ENCODE data around the gene BEST2.
A peak's percentile ranks its signal among the peaks of the same experiment; 100 is the strongest.

BEST2 gene

GRCh38 chr19:12731337-12731736 is 20.3 kb upstream of the BEST2 start:
- DNase-seq: no peak

DNA sequence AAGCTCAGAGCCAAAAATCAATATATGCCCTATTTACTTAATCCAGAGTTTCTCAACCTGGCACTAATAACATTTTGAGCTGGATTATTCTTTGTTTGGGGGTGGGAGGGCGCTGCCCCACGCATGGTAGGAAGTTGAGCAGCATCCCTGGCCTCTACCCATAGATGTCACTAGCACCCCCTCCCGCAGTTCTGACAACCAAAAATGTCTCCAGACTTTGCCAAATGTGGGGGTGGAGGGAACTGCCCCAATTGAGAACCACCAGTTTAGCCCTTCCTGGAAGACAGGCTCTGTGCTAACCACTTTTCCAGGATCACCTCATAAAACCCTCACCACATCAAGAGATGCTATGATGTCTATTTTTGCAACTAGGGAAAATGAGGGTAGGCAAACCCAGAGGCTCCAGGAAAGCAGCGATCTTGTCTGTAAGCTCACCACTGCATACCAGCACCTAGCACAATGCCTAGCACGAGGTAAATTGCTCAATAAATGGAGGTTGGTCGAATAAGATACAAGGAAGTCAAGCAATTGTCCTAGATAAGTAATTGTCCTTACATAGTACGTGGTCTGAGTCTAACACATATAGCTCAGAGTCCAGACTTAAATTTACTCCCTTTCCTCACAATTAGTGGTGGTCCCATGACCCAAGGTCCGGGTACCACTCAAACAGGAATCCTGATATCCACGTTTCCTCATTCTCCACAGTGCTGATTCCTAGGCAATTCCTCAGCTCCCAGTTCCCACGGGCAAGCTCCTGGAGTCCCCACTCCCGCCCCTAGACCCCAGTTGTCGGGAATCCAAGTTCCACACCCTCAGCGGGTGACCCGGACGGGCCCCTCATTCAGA is 18.0 kb upstream of the BEST2 start:
- DNase-seq: peak; percentile 3 to 14

- peak; percentile 56 to 96 for DNase-seq
Observed at GRCh38 chr19:12736995-12737834, 14.4 kb upstream of the BEST2 start, which contains the start of gene GET3. GET3 (plus strand) TSS chr19:12737497; CDS start chr19:12737506, 9 bp downstream.

DNA sequence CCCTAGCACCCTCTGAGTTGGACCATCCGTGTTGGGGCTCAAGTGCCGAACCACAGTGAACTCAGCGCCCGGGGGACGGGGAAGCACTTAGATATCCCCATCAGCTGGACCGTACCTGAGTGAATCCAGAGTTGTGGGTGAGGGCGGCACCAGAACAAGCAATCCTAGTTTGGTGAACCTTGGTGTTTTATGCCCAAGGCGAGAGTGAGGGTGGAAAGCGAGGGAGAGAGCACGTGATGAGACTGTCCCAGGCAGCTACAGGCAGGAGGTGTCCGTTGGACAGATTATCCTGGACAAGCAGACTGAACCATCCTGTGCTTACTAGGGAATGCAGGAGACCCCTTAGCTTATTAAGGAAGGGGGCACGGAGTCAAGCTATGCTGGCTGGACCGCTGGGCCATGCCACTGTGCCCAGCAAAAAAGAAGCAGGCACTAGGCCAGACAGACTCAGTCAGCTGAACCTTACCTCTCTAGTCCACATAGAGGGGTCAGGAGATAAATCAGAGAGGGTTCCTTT is 13.7 kb upstream of the BEST2 start:
- DNase-seq: no peak

- no peak for DNase-seq
Observed at GRCh38 chr19:12745166-12745897, 6.3 kb upstream of the BEST2 start.

DNA sequence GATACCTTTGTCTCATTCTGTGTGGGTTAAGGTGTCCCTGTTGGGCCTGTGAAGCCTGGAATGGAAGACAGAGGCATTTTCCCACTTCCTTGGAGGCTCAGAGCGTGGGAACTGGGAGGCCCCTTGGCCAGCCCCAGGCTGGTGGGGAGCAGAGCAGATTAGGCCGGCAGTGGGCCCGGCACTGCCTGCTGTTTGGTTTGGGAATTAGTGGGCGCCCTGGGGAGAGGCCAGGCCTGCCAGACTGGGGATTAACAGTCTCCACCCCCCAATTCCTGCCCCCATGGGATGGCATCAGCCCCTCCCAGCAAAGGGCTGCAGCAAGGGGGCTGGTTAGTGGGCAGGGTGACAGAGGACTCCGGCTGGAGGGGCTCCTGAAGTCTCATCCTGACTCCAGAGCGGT is 3.1 kb upstream of the BEST2 start:
- no peak for DNase-seq

GRCh38 chr19:12749938-12750521 is 1.6 kb upstream of the BEST2 start:
- no peak for DNase-seq

- no peak for DNase-seq
Observed at GRCh38 chr19:12750851-12751250, 740 bp upstream of the BEST2 start.

DNA sequence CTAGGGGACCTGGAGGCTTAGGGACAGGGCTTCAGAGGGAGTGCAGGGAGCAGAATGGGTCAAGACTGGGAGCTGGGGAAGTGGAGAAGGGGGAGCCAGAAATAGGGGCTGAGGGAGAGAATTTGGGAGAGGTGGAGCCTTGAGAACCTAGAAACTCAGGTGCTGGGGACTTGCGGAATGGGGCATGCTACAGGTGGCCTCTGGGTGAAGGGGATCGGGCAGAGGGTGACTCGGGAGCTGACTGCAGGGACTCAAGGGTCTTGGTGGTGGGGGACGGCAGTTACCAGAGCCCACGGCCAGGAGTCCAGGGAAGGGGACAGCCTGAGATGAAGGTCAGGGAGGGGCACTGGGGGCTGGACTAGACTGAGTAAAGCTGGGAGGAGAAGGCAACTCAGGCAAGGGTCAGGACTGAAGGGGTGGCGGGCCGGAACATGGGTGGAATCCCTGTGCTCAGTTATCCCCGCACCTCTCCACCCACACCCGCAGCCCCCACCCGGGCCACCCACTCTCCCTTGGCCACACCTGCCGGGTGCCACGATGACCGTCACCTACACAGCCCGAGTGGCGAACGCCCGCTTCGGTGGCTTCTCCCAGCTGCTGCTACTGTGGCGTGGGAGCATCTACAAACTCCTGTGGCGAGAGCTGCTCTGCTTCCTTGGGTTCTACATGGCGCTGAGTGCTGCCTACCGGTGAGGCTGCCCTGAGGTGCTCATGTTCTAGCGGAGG is 628 bp downstream of the BEST2 start:
- no peak for DNase-seq

- DNase-seq: no peak
Observed at GRCh38 chr19:12754465-12755196, 3.0 kb downstream of the BEST2 start.

GRCh38 chr19:12756150-12756883 is 4.7 kb downstream of the BEST2 start:
- DNase-seq: no peak

DNA sequence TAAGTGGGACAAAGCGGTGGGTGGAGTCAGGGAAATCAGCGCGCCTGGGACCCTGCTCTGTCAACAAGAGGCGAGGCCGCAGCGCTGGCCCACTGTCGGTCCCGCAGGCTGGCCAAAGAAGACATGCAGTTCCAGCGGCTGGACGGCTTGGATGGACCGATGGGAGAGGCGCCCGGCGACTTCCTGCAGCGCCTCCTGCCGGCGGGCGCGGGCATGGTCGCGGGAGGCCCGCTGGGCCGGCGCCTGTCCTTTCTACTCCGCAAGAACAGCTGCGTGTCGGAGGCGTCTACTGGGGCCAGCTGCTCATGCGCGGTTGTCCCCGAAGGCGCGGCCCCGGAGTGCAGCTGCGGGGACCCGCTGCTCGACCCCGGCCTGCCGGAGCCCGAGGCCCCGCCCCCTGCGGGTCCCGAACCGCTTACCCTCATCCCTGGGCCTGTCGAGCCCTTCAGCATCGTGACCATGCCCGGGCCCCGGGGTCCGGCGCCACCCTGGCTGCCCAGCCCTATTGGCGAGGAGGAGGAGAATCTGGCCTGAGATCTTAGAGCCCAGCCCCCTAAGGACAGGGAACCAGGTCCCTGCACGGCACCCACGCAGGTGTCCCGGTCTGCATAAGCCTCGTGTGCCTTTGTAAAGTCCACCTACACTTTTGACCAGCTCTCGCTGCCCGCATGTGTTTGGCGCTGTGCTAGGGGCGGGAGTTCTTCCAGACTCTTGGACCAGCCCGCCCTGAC is 6.1 kb downstream of the BEST2 start:
- DNase-seq: peak; percentile 25 to 58

- no peak for DNase-seq
Observed at GRCh38 chr19:12759686-12760085, 8.1 kb downstream of the BEST2 start.

GRCh38 chr19:12763100-12763499 is 11.5 kb downstream of the BEST2 start:
- DNase-seq: no peak

DNA sequence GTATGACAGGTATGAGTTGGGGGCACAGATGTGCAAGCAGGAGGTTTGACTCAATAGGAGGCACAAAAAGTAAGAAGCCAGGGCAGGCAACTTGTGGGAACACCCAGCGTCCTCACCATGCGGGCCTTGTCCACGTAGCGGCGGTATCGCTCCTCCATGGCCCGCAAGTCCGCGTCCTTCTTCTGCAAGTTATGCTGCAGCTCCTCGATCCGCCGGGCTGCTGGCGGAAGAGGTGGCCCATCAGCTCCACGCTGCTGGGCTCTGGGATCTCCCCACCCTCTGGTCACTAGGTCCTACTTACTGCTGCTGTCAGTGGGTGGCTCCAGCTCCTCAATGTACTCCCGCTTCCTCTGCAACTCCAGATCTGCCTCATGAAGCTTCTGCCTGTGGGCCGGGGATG is 13.1 kb downstream of the BEST2 start:
- no peak for DNase-seq

DNA sequence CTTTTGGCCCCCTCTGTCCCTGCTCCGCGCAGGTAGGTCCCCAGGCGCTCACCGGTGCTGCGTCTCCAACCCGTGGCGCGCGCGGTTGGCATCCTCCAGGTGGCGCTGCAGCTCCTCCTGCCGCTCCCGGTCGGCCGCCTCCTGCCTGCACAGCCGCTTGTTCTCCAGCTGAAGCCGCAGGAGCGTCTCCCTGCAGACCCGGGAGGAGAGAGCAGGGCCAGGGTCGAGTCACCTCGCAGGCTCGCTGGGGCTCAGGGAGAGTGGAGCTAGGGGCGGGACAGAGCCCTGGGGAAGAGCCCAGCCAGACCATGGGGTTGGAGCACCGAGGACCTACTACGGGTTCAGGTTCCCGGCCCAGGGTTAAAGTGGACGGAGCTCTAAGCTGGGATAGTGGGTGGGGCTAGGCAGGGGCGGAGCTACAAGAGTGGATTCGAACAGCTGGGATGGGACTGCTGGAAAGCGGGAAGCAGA is 14.5 kb downstream of the BEST2 start:
- peak; percentile 27 to 31 for DNase-seq

DNA sequence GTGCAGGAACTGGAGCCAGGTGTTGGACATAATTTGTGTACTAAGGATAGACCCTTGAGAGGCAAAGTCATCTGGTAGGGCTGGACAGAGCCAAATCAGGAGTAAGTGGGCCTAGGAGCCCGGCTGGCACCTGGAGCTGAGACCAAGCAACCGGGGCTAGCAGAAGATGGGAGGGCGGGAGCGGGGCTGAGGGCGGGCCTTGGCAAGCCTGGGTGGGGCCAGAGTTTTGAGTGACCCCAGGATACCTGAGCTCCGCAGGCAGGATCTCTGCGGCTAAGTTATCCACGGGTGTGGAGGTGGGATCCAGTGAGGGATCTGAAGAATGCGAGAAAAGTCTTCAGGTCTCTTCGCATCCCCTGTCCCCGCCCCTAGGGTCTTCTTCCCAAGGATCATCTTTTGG is 15.6 kb downstream of the BEST2 start:
- no peak for DNase-seq

DNA sequence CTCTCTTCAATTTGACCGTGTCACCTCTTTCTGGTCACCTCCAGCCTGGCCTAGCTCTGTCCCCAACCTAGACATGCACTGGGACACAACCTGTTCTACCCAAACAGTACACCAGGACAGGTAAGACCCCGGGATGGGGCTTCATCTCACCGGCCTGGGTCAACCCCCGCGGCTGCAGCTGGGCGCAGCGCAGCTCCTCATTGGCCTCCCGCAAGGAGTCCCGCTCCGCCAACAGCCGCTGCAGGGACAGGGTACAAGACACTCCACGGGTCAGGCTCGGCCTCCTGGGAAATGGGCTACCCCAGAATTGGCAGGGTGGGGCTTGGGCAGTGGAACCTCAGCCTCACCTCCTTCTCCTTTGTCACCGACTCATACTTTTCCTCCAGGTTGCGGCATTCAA is 16.1 kb downstream of the BEST2 start:
- no peak for DNase-seq

GRCh38 chr19:12769689-12770088 is 18.1 kb downstream of the BEST2 start:
- DNase-seq: no peak

GRCh38 chr19:12770922-12771321 is 19.3 kb downstream of the BEST2 start:
- no peak for DNase-seq
